Measurements from ENCODE around the gene BMP6. TPM values are rescaled to one million over a fixed set of nuclear protein-coding genes. Genes with fewer than 3 reads are reported as not detected.

BMP6 gene
- total RNA-seq, 1 donor from 2014 or later: 2.1 TPM

GRCh38 chr6:7921632-7922092 lies 195.8 kb downstream of the BMP6 start:
- no peaks in the 10 kb centered on the region for H3K4me1 ChIP-seq (ENCODE audit: control insufficient read depth in 3 of 3, insufficient read depth in 3 of 3, low read length in 3 of 3)

GRCh38 chr6:7922596-7922995 lies 196.7 kb downstream of the BMP6 start:
- no peaks in the 10 kb centered on the region for H3K4me1 ChIP-seq (ENCODE audit: control insufficient read depth in 3 of 3, insufficient read depth in 3 of 3, low read length in 3 of 3)

More at GRCh38 chr6:7921632-7922092, 195.8 kb downstream of the BMP6 start:
- Histone ChIP-seq H3K36me3 (ENCODE audit: control insufficient read depth in 3 of 3, insufficient read depth in 3 of 3, low read length in 3 of 3) (no peaks in the 10 kb centered on the region), H3K4me3 (ENCODE audit: low read length in 3 of 3) (no peak overlapping the region), H3K9ac (ENCODE audit: low read depth in 1 of 3, low read length in 3 of 3) (no peak overlapping the region), H3K9me3 (ENCODE audit: control insufficient read depth in 3 of 3, low read length in 3 of 3) (no peaks in the 10 kb centered on the region), H3K27me3 (ENCODE audit: control insufficient read depth in 3 of 3, insufficient read depth in 3 of 3, low read length in 3 of 3) (no peaks in the 10 kb centered on the region), H3K27ac (ENCODE audit: low read depth, low read length) (no peak overlapping the region)

GRCh38 chr6:7924867-7925266 lies 199.0 kb downstream of the BMP6 start:
- H3K4me1 ChIP-seq (ENCODE audit: control insufficient read depth in 3 of 3, insufficient read depth in 3 of 3, low read length in 3 of 3): no peaks in the 10 kb centered on the region
- H3K4me3 ChIP-seq (ENCODE audit: low read length in 3 of 3): no peak overlapping the region
- no peaks in the 10 kb centered on the region for H3K36me3 ChIP-seq (ENCODE audit: control insufficient read depth in 3 of 3, insufficient read depth in 3 of 3, low read length in 3 of 3)
- no peak overlapping the region for H3K9ac ChIP-seq (ENCODE audit: low read depth in 1 of 3, low read length in 3 of 3)
- no peak overlapping the region for H3K27ac ChIP-seq (ENCODE audit: low read depth, low read length)
- no peaks in the 10 kb centered on the region for H3K27me3 ChIP-seq (ENCODE audit: control insufficient read depth in 3 of 3, insufficient read depth in 3 of 3, low read length in 3 of 3)
- no peaks in the 10 kb centered on the region for H3K9me3 ChIP-seq (ENCODE audit: control insufficient read depth in 3 of 3, low read length in 3 of 3)

More at GRCh38 chr6:7922596-7922995, 196.7 kb downstream of the BMP6 start:
- Histone ChIP-seq H3K9me3 (ENCODE audit: control insufficient read depth in 3 of 3, low read length in 3 of 3) (no peaks in the 10 kb centered on the region), H3K4me3 (ENCODE audit: low read length in 3 of 3) (no peak overlapping the region), H3K27ac (ENCODE audit: low read depth, low read length) (no peak overlapping the region), H3K9ac (ENCODE audit: low read depth in 1 of 3, low read length in 3 of 3) (no peak overlapping the region), H3K36me3 (ENCODE audit: control insufficient read depth in 3 of 3, insufficient read depth in 3 of 3, low read length in 3 of 3) (no peaks in the 10 kb centered on the region), H3K27me3 (ENCODE audit: control insufficient read depth in 3 of 3, insufficient read depth in 3 of 3, low read length in 3 of 3) (no peaks in the 10 kb centered on the region)

Other genes starting within 250 kb of the BMP6 start
- gene DSP, start 184.4 kb upstream of the BMP6 start, total RNA-seq: 3.1 TPM
- 7.3 TPM for gene SNRNP48, start 135.9 kb upstream of the BMP6 start, total RNA-seq
- 118 TPM for gene TXNDC5, start 184.7 kb downstream of the BMP6 start, total RNA-seq